Loucy (cell line): ENCODE data around the gene MMP28.

Source experiments
- H2AFZ ChIP-seq: fragments of 200-600 bp; sonication (generic); 2 replicates; pipeline ENCODE4 v1.6.0; 2016; ENCODE audit warnings: antibody characterized with exemption, mild to moderate bottlenecking, low read length, moderate library complexity
- H3F3A ChIP-seq: fragments of 200-600 bp; 2 replicates; pipeline ENCODE4 v1.6.0; 2016; ENCODE audit warnings: antibody characterized with exemption, low read depth, mild to moderate bottlenecking
- H3K27me3 ChIP-seq: fragments of 200-600 bp; sonication (generic); 2 replicates; pipeline ENCODE4 v1.6.1; 2014; ENCODE audit warnings: low read length, mild to moderate bottlenecking; ENCODE audit not compliant: insufficient read depth, poor library complexity, severe bottlenecking
- H3K36me3 ChIP-seq: fragments of 200-600 bp; sonication (generic); 2 replicates; pipeline ENCODE4 v1.6.1; 2016; ENCODE audit warnings: low read length; ENCODE audit not compliant: insufficient read depth
- H3K4me1 ChIP-seq: fragments of 200-600 bp; sonication (generic); 2 replicates; pipeline ENCODE4 v1.5.1; 2014; ENCODE audit warnings: low read length, mild to moderate bottlenecking; ENCODE audit not compliant: insufficient read depth, poor library complexity, severe bottlenecking
- H3K4me2 ChIP-seq: fragments of 200-600 bp; sonication (generic); 2 replicates; pipeline ENCODE4 v1.6.0; 2014; ENCODE audit warnings: antibody characterized with exemption, low read length, low read depth, mild to moderate bottlenecking; ENCODE audit not compliant: poor library complexity, severe bottlenecking
- H3K4me3 ChIP-seq: fragments of 200-600 bp; sonication (generic); 2 replicates; pipeline ENCODE4 v1.5.1; 2014; ENCODE audit warnings: low read length, mild to moderate bottlenecking, mixed read lengths; ENCODE audit not compliant: poor library complexity, severe bottlenecking
- H3K79me2 ChIP-seq: fragments of 200-600 bp; sonication (generic); 2 replicates; pipeline ENCODE4 v1.6.1; 2014; ENCODE audit warnings: low read length; ENCODE audit not compliant: insufficient read depth
- H3K9ac ChIP-seq: fragments of 200-600 bp; sonication (generic); 2 replicates; pipeline ENCODE4 v1.6.0; 2014; ENCODE audit warnings: mild to moderate bottlenecking, low read depth, low read length, moderate library complexity; ENCODE audit not compliant: poor library complexity, severe bottlenecking
- H3K9me2 ChIP-seq: fragments of 200-600 bp; sonication (generic); replicated peaks from 2 replicates; pipeline ENCODE4 v1.6.1; 2016; ENCODE audit warnings: low read depth, low read length, mixed read lengths
- H3K9me3 ChIP-seq: fragments of 200-600 bp; sonication (generic); 2 replicates; pipeline ENCODE4 v1.6.1; 2014; ENCODE audit warnings: mild to moderate bottlenecking, antibody characterized with exemption, low read length, low read depth; ENCODE audit not compliant: insufficient read depth
- H4K20me1 ChIP-seq: fragments of 200-600 bp; sonication (generic); 2 replicates; pipeline ENCODE4 v1.6.0; 2014; ENCODE audit warnings: antibody characterized with exemption, low read length, mild to moderate bottlenecking; ENCODE audit not compliant: insufficient read depth, poor library complexity, severe bottlenecking
- EZH2phosphoT487 ChIP-seq: fragments of 200-600 bp; IDR thresholded peaks from 2 replicates; pipeline ENCODE4 v1.6.1; 2018; ENCODE audit warnings: antibody characterized with exemption, mild to moderate bottlenecking, moderate library complexity, borderline replicate concordance
- TF ChIP-seq, protein P1 (sequence below): fragments of 200-600 bp; sonication (generic); conservative IDR thresholded peaks from 2 replicates; pipeline ENCODE4 v1.5.1; 2014; ENCODE audit warnings: mild to moderate bottlenecking, antibody characterized with exemption, low read length

MMP28 gene

GRCh38 chr17:35766903-35767510 is 28.4 kb downstream of the MMP28 start:
- Histone ChIP-seq H4K20me1 (no peaks in the 10 kb centered on the region), H3K4me2 (no peak overlapping the region), H3K79me2 (no peaks in the 10 kb centered on the region), H3K9me3 (no peaks in the 10 kb centered on the region), H3K27me3 (no peaks in the 10 kb centered on the region), H3K4me3 (no peak overlapping the region), H2AFZ (no peak overlapping the region), H3F3A (no peaks in the 10 kb centered on the region), H3K4me1 (peaks cover 6% of the 10 kb centered on the region), H3K9me2 (no peaks in the 10 kb centered on the region), H3K36me3 (no peaks in the 10 kb centered on the region), H3K9ac (no peak overlapping the region)
- TF ChIP-seq EZH2phosphoT487, result no peak
- TF ChIP-seq, protein P1, sequence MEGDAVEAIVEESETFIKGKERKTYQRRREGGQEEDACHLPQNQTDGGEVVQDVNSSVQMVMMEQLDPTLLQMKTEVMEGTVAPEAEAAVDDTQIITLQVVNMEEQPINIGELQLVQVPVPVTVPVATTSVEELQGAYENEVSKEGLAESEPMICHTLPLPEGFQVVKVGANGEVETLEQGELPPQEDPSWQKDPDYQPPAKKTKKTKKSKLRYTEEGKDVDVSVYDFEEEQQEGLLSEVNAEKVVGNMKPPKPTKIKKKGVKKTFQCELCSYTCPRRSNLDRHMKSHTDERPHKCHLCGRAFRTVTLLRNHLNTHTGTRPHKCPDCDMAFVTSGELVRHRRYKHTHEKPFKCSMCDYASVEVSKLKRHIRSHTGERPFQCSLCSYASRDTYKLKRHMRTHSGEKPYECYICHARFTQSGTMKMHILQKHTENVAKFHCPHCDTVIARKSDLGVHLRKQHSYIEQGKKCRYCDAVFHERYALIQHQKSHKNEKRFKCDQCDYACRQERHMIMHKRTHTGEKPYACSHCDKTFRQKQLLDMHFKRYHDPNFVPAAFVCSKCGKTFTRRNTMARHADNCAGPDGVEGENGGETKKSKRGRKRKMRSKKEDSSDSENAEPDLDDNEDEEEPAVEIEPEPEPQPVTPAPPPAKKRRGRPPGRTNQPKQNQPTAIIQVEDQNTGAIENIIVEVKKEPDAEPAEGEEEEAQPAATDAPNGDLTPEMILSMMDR, result peak; percentile 73

GRCh38 chr17:35766489-35766877 is 29.0 kb downstream of the MMP28 start:
- H3K4me2 ChIP-seq, result no peak overlapping the region

DNA sequence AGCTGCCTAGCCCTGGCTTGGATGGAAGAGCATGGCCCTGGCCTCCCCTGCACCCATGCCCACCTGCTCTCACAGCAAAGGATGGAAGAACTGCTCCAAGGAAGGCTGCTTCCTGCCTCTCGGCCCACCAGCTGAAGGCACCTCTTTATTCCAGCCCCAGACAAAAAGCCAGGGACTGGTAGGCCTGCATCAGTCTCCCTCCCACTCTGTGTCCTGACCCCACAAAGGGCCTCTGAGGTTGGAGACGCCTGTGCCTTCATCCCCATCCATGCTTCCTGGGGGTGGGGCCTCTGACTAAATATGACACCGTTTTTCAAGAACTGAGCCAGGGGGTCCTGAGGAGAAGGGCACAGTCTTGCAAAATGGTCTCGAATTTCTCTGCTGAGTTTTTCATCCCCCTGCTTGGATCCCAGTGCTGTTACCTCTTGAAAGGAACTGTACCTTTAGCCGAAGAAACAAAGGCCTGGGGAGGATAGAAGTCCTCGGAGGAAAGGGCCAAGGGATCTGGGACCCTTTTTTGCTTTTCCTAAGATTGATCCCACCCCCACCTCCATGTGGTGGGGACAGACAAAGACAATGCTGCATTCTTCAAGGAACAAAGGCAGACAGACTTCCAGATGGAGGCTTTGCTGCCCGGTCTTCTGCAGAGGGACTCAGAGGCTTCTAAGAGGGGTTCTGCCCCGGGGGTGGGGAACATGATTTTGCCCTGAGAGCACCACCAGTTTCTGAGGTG is 29.5 kb downstream of the MMP28 start:
- no peak overlapping the region for H3K9ac ChIP-seq
- peaks cover 6% of the 10 kb centered on the region for H3K4me1 ChIP-seq
- H3K9me2 ChIP-seq, result no peaks in the 10 kb centered on the region
- no peak for TF ChIP-seq EZH2phosphoT487
- TF ChIP-seq, protein P1, result no peak
- no peaks in the 10 kb centered on the region for H3K79me2 ChIP-seq
- no peaks in the 10 kb centered on the region for H3K36me3 ChIP-seq
- no peaks in the 10 kb centered on the region for H3K27me3 ChIP-seq
- H3K9me3 ChIP-seq, result no peaks in the 10 kb centered on the region
- H3F3A ChIP-seq, result no peaks in the 10 kb centered on the region
- no peaks in the 10 kb centered on the region for H4K20me1 ChIP-seq
- H2AFZ ChIP-seq, result no peak overlapping the region
- peak overlapping the region; percentile 55 for H3K4me2 ChIP-seq
- H3K4me3 ChIP-seq, result no peak overlapping the region

More at GRCh38 chr17:35766489-35766877, 29.0 kb downstream of the MMP28 start:
- Histone ChIP-seq H3K9ac (no peak overlapping the region), H3K9me2 (no peaks in the 10 kb centered on the region), H3K27me3 (no peaks in the 10 kb centered on the region), H3K9me3 (no peaks in the 10 kb centered on the region), H3F3A (no peaks in the 10 kb centered on the region), H3K36me3 (no peaks in the 10 kb centered on the region), H3K4me3 (no peak overlapping the region), H4K20me1 (no peaks in the 10 kb centered on the region), H3K79me2 (no peaks in the 10 kb centered on the region), H3K4me1 (peaks cover 6% of the 10 kb centered on the region), H2AFZ (no peak overlapping the region)
- TF ChIP-seq, protein P1, result no peak
- no peak for TF ChIP-seq EZH2phosphoT487
